GM12875 (cell line): ENCODE measurements around the gene NCBP3.
"Not testable (repeated sequence)": the region's sequence is repeated elsewhere in the genome, so short reads cannot be mapped to it uniquely, and the experiment has no call there.

Source experiments
- H3K4me3 ChIP-seq: one replicate; pipeline ENCODE4 v1.5.1; 2011; ENCODE audit warnings: low read depth, low read length, control low read depth
- TF ChIP-seq, protein P1 (sequence below): IDR thresholded peaks from 2 replicates; pipeline ENCODE4 v1.5.1; 2011; ENCODE audit warnings: low read depth, mild to moderate bottlenecking, control low read depth, inconsistent platforms, low read length, moderate library complexity, borderline replicate concordance; ENCODE audit not compliant: insufficient read depth

NCBP3 gene

DNA sequence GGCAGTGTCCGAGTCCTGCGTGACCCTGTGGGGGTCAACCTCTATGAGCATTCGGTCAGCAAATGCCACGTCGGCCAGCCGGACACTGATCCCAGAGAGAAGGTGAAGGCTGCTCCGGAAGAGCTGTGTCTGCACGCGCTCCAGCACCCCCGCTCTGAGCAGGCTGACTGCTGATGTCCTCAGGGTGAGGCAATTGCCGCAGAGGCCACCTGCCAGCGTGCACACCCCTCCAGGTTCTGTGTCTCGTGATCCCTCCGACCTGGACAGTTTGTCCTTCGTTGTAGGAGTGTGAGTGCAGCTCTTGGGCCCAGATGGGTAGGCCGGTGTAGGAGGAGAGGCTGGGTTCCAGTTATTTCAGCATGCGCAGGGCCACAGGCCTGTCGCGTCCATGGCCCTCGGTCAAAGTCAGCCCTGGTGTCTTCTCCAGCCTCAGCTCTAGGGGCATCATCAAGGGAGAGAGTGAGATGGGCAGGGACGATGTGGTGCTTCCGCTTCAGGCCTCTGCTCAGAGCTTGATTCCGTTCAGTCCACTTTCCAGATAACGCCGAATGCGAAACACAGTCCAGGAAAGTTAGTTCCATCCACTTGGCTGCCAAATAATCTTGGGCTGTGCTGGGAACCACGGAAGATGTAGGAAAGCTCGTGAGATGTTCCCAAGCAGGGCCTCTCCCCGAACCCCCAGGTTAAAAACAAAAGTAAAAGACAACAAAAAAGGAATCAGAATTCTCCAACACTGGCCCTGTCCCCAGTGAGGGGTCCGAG is 15.1 kb upstream of the NCBP3 start:
- no peak overlapping the region for H3K4me3 ChIP-seq
- TF ChIP-seq, protein P1, sequence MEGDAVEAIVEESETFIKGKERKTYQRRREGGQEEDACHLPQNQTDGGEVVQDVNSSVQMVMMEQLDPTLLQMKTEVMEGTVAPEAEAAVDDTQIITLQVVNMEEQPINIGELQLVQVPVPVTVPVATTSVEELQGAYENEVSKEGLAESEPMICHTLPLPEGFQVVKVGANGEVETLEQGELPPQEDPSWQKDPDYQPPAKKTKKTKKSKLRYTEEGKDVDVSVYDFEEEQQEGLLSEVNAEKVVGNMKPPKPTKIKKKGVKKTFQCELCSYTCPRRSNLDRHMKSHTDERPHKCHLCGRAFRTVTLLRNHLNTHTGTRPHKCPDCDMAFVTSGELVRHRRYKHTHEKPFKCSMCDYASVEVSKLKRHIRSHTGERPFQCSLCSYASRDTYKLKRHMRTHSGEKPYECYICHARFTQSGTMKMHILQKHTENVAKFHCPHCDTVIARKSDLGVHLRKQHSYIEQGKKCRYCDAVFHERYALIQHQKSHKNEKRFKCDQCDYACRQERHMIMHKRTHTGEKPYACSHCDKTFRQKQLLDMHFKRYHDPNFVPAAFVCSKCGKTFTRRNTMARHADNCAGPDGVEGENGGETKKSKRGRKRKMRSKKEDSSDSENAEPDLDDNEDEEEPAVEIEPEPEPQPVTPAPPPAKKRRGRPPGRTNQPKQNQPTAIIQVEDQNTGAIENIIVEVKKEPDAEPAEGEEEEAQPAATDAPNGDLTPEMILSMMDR = no peak

GRCh38 chr17:3859940-3860339 is 13.9 kb upstream of the NCBP3 start:
- TF ChIP-seq, protein P1 = no peak
- H3K4me3 ChIP-seq = no peak overlapping the region

GRCh38 chr17:3857261-3858105 is 11.4 kb upstream of the NCBP3 start:
- TF ChIP-seq, protein P1 = no peak
- no peak overlapping the region for H3K4me3 ChIP-seq

GRCh38 chr17:3854204-3854603 is 8.2 kb upstream of the NCBP3 start:
- H3K4me3 ChIP-seq = not testable (repeated sequence)

DNA sequence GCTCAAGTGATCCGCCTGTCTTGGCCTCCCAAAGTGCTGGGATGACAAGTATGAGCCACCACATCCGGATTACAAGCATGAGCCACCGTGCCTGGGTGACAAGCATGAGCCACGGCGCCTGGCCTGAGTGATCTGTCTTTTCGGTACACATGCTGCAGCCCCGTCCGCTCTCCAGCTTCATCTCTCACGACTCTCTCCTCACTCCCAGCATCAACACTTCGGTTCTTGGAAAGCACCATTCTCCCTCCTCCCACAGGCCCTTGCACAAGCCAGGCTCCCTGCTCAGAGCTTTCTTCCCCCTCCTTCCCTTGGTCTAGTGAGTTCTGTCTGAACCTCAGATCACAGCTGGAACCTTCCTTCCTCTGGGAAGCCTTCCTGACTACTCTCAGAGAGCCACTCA is 6.5 kb upstream of the NCBP3 start:
- TF ChIP-seq, protein P1 = no peak
- no peak overlapping the region for H3K4me3 ChIP-seq

DNA sequence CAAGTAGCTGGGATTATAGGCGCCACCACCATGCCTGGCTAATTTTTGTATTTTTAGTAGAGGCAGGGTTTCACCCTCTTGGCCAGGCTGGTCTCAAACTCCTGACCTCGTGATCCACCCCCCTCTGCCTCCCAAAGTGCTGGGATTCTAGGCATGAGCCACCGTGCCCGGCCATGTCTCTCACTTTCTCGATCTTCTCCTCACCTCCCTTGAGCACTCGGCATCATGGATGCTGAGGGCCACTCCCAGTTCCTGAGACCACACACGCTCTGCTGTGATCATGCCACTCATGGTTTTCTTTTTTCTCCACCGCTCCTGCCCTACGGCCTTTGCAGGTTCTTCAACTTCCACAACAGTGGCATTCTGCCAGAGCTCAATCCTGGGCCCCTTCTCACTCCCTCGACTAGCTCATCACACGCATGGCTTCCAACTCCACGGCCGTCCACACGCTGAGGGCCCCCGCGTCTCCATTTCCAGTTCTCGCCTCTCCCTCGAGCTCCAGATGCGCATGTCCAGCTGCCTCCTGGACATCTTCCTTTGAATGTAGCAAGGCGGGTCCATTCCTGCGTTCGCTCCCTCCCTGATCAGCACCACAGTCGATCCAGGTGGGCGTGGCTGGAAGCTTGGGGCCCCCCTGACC is 5.5 kb upstream of the NCBP3 start:
- H3K4me3 ChIP-seq = no peak overlapping the region
- TF ChIP-seq, protein P1 = no peak

DNA sequence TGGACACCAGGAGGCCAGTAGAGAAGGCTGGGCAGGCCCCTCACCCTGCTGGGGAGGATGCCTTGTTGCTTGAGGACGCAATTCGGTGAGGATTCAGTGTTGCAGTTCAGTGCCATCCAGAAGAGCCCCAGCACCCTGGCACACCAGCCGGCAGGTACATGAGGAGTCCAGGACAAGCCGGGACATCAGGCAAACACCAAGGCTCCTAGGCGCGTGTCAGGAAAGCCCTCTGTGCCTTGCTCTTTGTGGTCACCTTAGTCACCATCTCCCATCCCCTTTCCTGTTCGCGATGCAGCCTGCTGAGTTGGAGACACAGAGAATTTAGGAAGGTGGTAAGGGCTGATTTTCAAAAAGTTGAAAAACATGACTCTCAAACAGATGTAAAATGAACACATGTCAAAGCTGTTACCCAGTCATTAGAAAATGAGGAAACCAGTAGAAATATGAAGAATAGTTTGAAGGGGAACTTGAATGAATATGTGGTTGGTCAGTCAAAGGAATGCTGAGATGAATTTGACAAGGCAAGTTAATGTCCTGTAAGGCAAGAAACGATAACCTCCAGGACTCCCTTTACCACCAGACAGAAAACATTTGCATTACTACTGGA is 2.3 kb upstream of the NCBP3 start:
- no peak overlapping the region for H3K4me3 ChIP-seq
- TF ChIP-seq, protein P1 = no peak
